CD4-positive, alpha-beta T cell treated with Interleukin-1 beta for 1 hour (primary cell): Measurements from ENCODE around the gene GABRB3.

Experiments
- DNase-seq, 2 donors: peaks; one replicate each; pipeline ENCODE4 v3.0.0-alpha.2; 2020 to 2022

Gene GABRB3

GRCh38 chr15:26673445-26673844, 99.4 kb downstream of the GABRB3 start:
- DNase-seq, result no peak

DNA sequence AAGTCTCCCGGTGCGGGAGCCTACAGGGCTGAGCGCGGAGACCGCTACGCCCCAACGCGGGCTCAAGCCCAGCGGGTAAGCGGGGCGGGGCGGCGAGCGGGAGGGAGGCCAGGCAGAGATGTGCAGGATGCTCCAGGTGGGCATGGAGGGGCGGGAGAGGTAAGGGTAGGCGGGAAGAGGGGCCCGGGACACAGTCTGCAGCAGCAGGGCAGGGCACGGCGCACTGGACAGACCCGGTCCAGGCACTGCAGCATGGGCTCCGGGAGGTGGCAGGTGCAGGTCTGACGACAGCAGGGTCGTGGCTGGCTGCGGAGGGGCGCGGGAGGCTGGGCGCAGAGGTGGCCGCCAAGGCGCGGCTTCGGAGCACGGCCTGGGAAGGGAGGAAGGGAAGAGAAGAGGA, 102.8 kb downstream of the GABRB3 start:
- DNase-seq, result no peak

DNA sequence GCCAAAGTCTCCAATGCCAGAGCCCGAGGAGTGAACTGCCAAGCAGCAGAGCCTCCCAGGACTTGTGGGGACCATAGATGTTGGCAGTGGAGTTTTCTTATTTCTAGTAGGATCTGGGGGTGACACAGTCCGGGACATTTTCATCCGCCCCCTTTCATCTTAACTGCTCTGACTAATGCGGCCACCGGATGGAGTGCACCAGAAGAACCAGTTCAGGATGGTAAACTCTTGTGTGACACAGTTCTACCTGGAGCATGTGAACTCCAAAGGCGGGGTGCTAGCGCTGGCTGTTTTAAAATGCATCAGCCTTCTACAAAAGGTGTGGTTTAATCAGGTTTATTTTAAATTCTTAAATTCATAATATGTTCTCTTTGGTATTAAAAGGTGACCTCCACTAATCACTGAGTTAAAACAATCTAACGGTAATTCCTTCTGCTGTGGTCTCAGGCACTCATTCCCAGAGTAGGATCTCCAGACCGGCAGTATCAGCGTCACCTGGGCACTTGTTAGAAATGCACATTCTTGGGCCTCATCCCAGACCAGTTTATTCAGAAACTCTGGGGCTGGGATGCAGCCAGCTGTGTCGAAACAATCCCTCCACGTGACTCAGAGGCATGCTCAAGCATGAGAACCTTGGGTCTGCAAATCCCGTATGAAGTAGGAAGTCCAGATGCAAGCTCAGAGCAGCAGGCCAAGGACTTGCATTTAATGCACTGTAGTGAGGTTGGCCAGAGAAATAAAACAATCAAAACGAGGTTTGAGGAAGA, 105.5 kb downstream of the GABRB3 start:
- no peak for DNase-seq

- no peak for DNase-seq
Measured at GRCh38 chr15:26665957-26666791, 106.7 kb downstream of the GABRB3 start.

- DNase-seq, result no peak
Measured at GRCh38 chr15:26662283-26662682, 110.6 kb downstream of the GABRB3 start.

DNA sequence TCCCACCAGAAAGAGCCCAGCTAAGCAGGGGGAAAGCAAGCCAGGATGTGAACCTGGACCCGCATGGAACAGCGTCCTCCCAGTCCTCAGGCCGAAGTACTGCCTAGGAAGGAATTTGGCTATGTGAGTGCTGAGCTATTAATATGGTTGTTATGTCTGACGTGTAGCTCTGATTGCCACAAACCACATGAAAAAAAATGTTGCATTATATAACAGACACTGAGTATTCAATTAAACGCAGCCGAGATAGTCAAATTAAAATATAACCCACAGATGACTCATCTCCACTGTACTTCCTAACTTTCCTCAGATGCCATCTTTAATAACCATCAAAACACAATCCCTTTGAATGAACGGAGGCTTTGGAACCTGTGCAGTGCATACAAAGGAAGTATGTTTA, 111.1 kb downstream of the GABRB3 start:
- no peak for DNase-seq

DNA sequence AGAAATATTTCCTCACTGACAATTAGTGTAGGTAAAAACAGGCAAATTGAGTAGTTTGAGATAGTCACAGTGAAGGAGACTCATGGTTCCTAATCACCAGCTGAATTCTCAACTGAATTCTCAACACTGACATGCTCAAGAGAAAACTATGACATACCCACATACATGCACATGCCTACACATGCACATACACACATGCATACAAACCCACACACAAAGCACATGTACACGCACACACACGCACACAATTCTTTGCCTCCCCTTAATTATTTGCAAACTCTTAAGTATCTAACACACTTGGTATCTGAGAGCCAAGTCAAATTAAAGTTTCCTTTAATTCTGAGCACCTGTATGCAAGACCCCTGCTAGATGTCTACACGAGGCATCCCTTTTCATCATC, 111.8 kb downstream of the GABRB3 start:
- no peak for DNase-seq

- DNase-seq, result no peak
Measured at GRCh38 chr15:26660241-26660640, 112.6 kb downstream of the GABRB3 start.

DNA sequence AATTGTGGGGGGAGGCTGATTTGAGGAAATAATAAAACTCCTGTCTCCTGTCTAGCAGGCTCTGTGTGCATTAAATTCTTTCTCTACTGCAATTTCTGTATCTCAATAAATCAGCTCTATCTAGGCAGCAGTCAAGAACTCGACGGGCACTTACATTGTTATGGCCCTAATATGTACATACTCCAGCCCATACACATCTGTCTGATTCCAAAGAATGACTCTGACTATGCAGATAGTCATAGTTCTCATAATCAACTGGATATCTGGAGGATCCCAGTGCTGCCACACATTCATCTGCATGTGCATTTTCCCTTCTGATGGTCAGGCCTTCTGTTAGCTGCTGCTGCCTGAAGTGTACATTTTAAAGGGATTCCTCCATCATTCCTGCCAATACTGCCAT, 114.6 kb downstream of the GABRB3 start:
- DNase-seq, result no peak

- no peak for DNase-seq
Measured at GRCh38 chr15:26656080-26656479, 116.8 kb downstream of the GABRB3 start.

DNA sequence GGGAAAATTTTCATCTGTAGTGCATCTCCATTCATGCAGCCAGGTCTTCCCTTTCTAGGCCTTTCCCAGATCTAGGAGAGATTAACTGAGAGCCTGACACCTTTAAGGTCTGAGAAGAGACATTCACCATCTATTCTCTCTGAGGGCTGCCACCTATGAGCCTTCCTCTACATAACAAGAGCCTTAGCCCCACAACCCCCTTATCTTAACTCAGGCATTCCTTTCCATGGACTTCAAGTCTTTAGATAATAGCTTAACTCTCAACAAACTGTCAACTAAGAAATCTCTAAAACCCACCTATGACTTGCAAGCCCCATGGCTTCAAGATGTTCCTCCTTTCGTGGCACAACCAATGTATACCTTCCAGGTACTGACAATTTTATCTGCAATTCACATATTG, 121.0 kb downstream of the GABRB3 start:
- DNase-seq, result no peak

GRCh38 chr15:26648676-26649075, 124.2 kb downstream of the GABRB3 start:
- no peak for DNase-seq

DNA sequence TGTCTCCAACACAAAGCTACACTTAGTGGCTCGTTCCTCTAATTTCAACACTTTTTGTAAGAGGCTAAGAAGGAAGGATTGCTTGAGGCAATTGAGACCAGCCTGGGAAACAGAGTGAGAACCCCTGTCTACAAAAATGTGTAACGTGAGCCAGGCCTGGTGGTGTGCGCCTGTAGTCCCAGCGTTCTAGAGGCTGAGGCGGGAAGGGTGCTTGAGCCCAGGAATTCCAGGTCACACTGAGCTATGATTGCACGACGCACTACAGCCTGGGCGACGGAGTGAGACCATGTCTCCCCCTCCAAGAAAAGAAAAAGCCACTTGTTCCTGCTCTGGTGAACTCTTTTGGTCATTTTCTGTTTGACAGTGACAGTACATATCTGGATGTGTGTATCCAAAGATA, 127.9 kb downstream of the GABRB3 start:
- DNase-seq, result no peak

DNA sequence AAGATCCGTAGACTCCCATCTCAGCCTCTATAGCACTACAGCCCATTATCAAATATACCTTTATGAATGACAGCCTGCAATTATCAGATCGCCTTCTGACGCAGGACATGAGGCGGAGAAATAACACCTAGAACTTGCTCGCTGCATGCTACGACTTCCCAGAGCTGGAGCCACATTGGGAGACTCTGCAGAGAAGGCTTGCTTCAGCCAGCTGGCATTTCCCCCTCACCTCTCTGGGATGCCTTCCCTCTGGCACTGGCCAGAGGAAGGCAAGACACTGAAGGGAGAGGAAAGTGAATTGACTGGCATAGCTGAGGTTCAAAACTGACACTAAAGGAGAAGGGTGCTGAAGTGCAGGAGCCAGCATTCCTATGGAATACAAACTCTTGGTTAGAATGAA, 131.7 kb downstream of the GABRB3 start:
- no peak for DNase-seq

DNA sequence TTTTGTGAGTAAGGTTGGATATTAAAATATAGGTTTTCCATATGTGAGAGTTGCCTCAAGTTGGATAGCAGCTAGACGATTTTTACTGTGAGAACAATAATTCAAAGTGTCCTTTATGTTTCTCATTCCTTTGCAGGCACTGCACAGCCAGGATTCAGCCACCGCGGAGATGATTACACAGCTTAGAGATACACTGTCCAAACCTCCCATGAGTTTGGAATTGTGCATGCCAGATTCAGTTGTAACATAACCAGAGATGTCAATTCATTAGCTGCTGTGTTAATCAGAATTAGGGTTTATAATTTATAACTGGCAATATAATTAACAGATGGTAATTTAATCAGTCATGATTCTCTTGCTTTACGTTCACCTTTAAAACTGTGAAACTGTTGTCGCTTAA, 132.3 kb downstream of the GABRB3 start:
- no peak for DNase-seq

- no peak for DNase-seq
Measured at GRCh38 chr15:26639966-26640365, 132.9 kb downstream of the GABRB3 start.

- DNase-seq, result no peak
Measured at GRCh38 chr15:26635614-26636013, 137.3 kb downstream of the GABRB3 start.

DNA sequence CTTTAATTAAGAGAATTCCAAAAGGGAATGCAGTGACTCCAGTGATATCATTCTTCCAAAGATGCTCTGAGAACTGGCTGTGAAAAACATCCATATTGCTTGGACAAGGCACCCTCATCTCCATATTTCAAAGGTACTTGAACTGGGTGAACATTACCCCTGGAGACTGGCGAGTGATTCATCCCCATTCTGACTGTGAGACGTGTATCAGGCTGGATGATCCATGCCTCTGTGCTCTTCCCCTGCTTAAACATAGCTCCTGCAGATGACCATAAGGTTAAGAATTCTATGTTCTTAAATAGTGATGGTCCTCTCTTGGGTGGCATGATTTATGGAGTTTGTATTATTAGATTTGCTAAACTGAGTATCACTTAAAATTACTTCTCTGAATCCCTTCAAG, 137.8 kb downstream of the GABRB3 start:
- no peak for DNase-seq

GRCh38 chr15:26634319-26634718, 138.5 kb downstream of the GABRB3 start:
- DNase-seq, result no peak

DNA sequence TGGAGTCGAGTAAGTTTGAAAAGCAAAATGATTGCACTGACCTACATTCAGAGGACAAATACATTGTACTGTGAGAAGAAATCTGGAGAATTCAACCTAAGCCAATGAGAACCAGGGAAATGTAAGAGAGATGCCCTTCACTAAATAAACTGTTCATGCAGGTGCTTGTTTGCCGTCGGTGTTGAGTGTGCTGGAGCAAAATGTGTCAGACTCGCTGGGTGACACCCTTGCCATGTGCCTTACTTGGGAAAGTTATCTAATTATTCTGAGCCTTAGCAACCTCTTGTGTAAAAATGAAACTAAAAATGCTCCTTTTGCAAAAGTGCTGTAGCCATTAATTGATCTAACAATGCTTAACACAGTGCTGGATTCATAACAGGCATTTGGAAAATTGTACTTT, 140.4 kb downstream of the GABRB3 start:
- DNase-seq, result no peak

DNA sequence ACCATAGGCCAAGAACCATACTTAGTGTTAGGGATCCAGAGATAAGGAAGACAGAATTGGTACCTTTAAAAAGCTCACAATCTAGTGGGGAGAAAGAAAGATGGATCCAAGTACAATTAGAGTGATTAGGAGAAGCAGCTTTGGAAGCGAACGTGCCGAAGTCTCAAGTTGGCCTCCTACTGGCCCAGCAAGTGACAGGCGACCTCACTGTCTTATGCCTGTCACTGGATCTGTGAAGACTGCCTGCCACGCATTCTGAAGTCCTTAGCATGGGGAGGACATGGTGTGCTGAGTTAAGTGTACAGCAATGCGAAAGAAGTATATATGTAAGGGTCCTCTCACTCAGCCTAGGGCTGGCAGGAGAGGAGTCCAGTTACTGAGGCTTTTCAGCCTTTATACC, 141.0 kb downstream of the GABRB3 start:
- DNase-seq, result no peak

- DNase-seq, result no peak
Measured at GRCh38 chr15:26630857-26631256, 142.0 kb downstream of the GABRB3 start.

DNA sequence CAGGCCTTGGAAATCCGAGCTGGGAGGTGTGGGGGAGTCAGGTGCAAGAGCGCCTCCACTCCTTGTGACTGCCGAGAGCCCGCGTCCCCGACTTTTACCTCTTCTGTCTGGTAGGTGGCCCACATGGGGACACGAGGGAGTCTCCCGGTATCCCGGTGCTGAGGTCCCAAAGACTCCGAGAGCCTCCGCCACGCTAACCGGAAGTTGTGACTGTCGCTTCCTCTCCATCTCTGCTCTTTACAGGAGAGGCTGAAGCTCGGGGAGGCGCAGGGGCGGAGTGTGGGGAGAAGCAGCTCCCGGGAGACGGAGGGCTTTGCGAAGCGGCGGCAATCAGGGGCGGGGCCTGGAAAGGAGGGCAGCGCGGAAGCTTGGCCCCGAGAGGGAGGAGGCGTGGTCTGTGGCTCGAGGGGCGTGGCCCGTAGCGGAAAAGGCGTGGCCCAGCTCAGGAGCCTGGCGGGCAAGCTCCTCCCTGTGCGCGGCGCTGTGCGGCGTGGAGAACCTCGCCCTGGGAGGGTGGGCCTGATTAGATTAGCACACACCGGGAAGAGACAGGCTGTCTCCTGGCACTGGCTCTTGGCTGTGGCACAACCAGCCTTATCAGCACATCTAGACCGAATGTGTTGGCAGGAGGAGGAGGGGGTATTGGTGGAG, 143.9 kb downstream of the GABRB3 start:
- DNase-seq, result peak in 1 of 2 donors; percentile 20

DNA sequence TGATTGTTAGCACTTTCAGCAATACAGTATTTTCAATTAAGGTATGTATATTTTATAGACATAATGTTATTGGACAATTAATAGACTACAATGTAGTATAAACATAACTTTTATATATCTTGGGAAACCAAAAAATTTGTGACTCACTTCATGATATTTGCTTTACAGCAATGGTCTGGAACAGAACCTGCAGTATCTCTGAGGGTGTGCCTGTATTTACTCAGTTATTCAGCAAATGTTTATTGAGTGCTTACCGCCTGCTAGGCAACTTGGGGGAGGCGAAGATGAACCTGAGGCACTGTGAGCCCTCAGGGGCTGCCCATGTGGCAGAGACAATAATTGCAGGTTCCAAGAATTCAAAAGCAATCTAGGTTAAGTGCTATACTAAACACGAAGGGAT, 144.8 kb downstream of the GABRB3 start:
- no peak for DNase-seq
